Measurements from ENCODE around the gene GPR158. TPM values are rescaled to one million over a fixed set of nuclear protein-coding genes. Genes with fewer than 3 reads are reported as not detected.

The GPR158 gene
- total RNA-seq, 2 experiments from 2014 or later = not detected

GRCh38 chr10:25280076-25280475 lies 105.3 kb downstream of the GPR158 start:
- Histone ChIP-seq H3K27ac (ENCODE audit: low read depth, low read length, poor library complexity, severe bottlenecking) (no peak overlapping the region), H3K9me3 (ENCODE audit: low read length) (no peaks in the 10 kb centered on the region), H3K9me2 (ENCODE audit: insufficient read depth, low read length) (no peaks in the 10 kb centered on the region), H4K20me1 (ENCODE audit: insufficient read depth, low read length) (no peaks in the 10 kb centered on the region), H3K4me2 (ENCODE audit: low read length) (no peak overlapping the region), H2AFZ (ENCODE audit: low read length) (no peak overlapping the region), H3K36me3 (ENCODE audit: insufficient read depth, low read length) (no peaks in the 10 kb centered on the region), H3K79me2 (ENCODE audit: insufficient read depth, low read depth, low read length) (no peaks in the 10 kb centered on the region), H3K4me3 (ENCODE audit: low read depth, low read length, poor library complexity, severe bottlenecking) (no peak overlapping the region), H3K4me1 (ENCODE audit: insufficient read depth, low read length, poor library complexity, severe bottlenecking) (no peaks in the 10 kb centered on the region)
- BruUV-seq (replicated peaks) = no TSS peak
- CTCF ChIA-PET (ENCODE audit: unreplicated experiment) = no interaction called here
- intact Hi-C loops (cut with micrococcal nuclease; ENCODE audit: unreplicated experiment) = no loop called here
- TF ChIP-seq CTCF (conservative IDR thresholded peaks at IDR 0.05; ENCODE audit: low read length) = no peak
- TF ChIP-seq EZH2phosphoT487 (IDR thresholded peaks at IDR 0.05; ENCODE audit: borderline replicate concordance, low read depth, low read length) = no peak
- DNase-seq (ENCODE audit: low spot score) = no peak
- POLR2A ChIA-PET = interaction anchor here (0.6 to 1.2 kb wide), 2 partner anchors 11 to 597 kb away, joined by 5 read pairs; no protein-coding TSS in a partner anchor

DNA sequence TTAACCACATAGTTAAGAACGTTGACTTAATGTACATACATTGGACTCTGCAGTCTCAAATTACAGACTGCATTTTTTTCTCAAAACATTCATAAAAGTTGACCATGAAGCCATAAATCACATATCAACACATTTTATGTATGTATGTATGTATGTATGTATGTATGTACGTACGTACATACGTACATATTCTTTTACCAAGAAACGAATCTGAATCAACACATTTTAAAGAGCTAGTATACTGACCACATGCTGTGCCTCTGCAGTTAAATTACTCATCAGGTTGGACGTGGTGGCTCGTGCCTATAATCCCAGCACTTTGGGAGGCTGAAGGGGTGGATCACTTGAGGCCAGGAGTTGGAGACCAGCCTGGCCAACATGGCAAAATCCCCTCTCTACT lies 105.8 kb downstream of the GPR158 start:
- no peak overlapping the region for H3K4me2 ChIP-seq (ENCODE audit: low read length)
- no TSS peak for BruUV-seq (replicated peaks)
- H4K20me1 ChIP-seq (ENCODE audit: insufficient read depth, low read length) = no peaks in the 10 kb centered on the region
- TF ChIP-seq CTCF (conservative IDR thresholded peaks at IDR 0.05; ENCODE audit: low read length) (no peak), EZH2phosphoT487 (IDR thresholded peaks at IDR 0.05; ENCODE audit: borderline replicate concordance, low read depth, low read length) (no peak)
- H3K4me1 ChIP-seq (ENCODE audit: insufficient read depth, low read length, poor library complexity, severe bottlenecking) = no peaks in the 10 kb centered on the region
- no peak overlapping the region for H2AFZ ChIP-seq (ENCODE audit: low read length)
- H3K27ac ChIP-seq (ENCODE audit: low read depth, low read length, poor library complexity, severe bottlenecking) = no peak overlapping the region
- ChIA-PET POLR2A (interaction anchor here (0.6 to 1.2 kb wide), 2 partner anchors 10 to 597 kb away, joined by 5 read pairs; no protein-coding TSS in a partner anchor), CTCF (ENCODE audit: unreplicated experiment) (no interaction called here)
- DNase-seq (ENCODE audit: low spot score) = no peak
- H3K4me3 ChIP-seq (ENCODE audit: low read depth, low read length, poor library complexity, severe bottlenecking) = no peak overlapping the region
- H3K79me2 ChIP-seq (ENCODE audit: insufficient read depth, low read depth, low read length) = no peaks in the 10 kb centered on the region
- no peaks in the 10 kb centered on the region for H3K9me3 ChIP-seq (ENCODE audit: low read length)
- H3K36me3 ChIP-seq (ENCODE audit: insufficient read depth, low read length) = no peaks in the 10 kb centered on the region
- H3K9me2 ChIP-seq (ENCODE audit: insufficient read depth, low read length) = no peaks in the 10 kb centered on the region
- intact Hi-C loops (cut with micrococcal nuclease; ENCODE audit: unreplicated experiment) = no loop called here

GRCh38 chr10:25285809-25286208 lies 111.0 kb downstream of the GPR158 start:
- H3K36me3 ChIP-seq (ENCODE audit: insufficient read depth, low read length) = no peaks in the 10 kb centered on the region
- H3K4me2 ChIP-seq (ENCODE audit: low read length) = no peak overlapping the region
- no peaks in the 10 kb centered on the region for H3K79me2 ChIP-seq (ENCODE audit: insufficient read depth, low read depth, low read length)
- no peaks in the 10 kb centered on the region for H4K20me1 ChIP-seq (ENCODE audit: insufficient read depth, low read length)
- ChIA-PET CTCF (ENCODE audit: unreplicated experiment) (no interaction called here), POLR2A (no interaction called here)
- H3K9me2 ChIP-seq (ENCODE audit: insufficient read depth, low read length) = no peaks in the 10 kb centered on the region
- H2AFZ ChIP-seq (ENCODE audit: low read length) = no peak overlapping the region
- no peak overlapping the region for H3K27ac ChIP-seq (ENCODE audit: low read depth, low read length, poor library complexity, severe bottlenecking)
- H3K4me1 ChIP-seq (ENCODE audit: insufficient read depth, low read length, poor library complexity, severe bottlenecking) = no peaks in the 10 kb centered on the region
- no peak overlapping the region for H3K4me3 ChIP-seq (ENCODE audit: low read depth, low read length, poor library complexity, severe bottlenecking)
- intact Hi-C loops (cut with micrococcal nuclease; ENCODE audit: unreplicated experiment) = no loop called here
- TF ChIP-seq CTCF (conservative IDR thresholded peaks at IDR 0.05; ENCODE audit: low read length) (no peak), EZH2phosphoT487 (IDR thresholded peaks at IDR 0.05; ENCODE audit: borderline replicate concordance, low read depth, low read length) (no peak)
- BruUV-seq (replicated peaks) = no TSS peak
- no peaks in the 10 kb centered on the region for H3K9me3 ChIP-seq (ENCODE audit: low read length)
- DNase-seq (ENCODE audit: low spot score) = no peak

Measured in OCI-LY7 (cell line).